Cerebellar nuclear complex (tissue), 1 donor: ENCODE results near the gene ZKSCAN2.
A peak's percentile ranks its signal among the peaks of the same experiment; 100 is the strongest.

Experiments
- DNase-seq, 2 experiments: peaks; one replicate each; lab custom pipeline; 2025; lab: John Stamatoyannopoulos, UW

ZKSCAN2 gene

DNA sequence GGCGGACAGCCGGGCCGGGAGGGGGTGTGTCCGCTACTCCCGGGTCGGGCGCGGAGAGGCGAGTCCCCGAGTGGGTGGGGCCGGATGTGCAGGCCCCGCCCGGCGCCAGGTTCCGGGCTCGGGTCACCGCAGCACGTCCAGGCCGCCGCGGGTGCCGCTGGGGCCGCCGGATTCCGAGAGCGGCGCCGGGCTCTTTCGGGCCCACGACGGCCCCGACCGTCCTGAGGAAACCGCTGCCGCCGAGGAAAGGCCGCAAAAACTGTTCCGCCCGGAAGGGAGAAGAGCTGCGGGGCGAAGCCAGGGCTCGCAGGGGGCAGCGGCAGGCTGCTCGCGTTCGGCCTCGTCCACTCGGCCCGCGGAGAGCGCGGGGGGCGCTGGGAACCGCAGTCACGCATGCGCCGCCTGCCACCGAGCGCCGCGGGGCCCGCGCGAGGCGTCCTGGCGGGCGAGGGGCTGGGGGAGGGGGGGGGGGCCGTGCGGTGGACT, at the start of gene ZKSCAN2:
Gene ZKSCAN2 (minus strand): TSS at position 376 of the 486 bp plus-strand sequence. CDS start 718 bp downstream, outside the sequence.
- DNase-seq = peak; percentile 29 to 72

GRCh38 chr16:25299792-25300590, 42.3 kb upstream of the ZKSCAN2 start:
- no peak for DNase-seq

DNA sequence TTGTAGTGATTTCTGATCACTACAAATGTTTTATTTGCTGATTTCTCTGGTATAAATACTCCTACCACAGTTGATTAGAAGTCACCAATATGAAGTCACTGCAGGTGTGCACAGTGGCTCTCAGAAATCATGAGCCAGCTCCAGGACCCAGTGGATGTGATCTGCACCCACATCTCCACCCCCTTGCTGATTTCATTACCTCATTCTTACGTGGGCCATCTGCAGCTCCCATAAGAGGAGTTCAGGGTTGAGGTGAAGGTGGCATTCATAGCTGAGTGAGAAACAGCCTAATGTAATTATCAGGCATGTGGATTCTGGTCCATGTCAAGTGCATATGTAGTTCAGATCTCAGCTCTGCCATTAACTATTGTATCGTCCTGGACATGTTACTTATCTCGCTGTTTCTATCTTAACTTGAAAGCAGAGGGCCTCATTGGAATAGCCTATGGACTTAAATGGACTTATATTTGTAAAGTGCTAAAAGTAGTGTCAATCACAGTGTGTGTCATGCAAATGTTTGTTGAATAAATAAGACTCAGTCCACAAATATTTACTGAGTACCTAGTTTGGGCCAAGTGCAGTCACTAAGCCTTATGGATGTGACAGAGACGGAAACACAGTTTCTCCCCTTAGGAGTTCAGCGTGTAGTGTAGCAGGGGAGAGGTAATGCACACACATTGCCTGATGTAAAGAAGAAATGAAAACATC, 40.7 kb upstream of the ZKSCAN2 start:
- DNase-seq = no peak

DNA sequence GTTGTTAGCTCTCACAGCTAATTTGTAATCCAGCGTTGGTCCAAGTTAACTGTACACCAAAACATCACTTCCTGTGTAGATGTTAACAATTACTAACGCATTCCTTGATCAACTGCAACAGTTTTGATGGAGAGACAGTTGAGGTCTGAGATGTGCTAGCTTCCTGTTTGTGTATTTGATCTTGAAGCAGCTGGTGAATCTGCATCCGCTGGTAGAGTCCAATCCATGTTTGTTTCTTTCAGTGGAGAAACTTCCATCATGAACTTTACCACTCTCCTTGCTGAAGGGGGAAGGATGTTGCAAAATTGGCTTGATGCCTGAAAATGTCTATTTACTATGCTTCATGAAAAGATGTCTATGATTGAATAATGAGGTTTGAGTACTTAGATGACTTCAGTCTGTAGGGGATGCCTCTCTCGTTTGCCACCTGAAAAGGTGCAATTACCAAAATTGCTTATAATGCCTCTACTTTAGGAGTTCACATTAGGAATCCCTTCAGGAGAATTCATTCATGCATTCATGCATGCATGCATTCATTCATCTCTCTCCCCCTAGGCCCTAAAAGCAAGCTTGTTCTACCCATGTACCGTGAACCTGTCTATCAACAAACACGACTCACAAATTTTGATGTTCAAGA, 39.6 kb upstream of the ZKSCAN2 start:
- DNase-seq = no peak

GRCh38 chr16:25291580-25291979, 33.9 kb upstream of the ZKSCAN2 start:
- no peak for DNase-seq

- no peak for DNase-seq
Observed at GRCh38 chr16:25289466-25289865, 31.8 kb upstream of the ZKSCAN2 start.

- DNase-seq = no peak
Observed at GRCh38 chr16:25279491-25279890, 21.8 kb upstream of the ZKSCAN2 start.

GRCh38 chr16:25271421-25271820, 13.8 kb upstream of the ZKSCAN2 start:
- no peak for DNase-seq

- DNase-seq = no peak
Observed at GRCh38 chr16:25270577-25270976, 12.9 kb upstream of the ZKSCAN2 start.

DNA sequence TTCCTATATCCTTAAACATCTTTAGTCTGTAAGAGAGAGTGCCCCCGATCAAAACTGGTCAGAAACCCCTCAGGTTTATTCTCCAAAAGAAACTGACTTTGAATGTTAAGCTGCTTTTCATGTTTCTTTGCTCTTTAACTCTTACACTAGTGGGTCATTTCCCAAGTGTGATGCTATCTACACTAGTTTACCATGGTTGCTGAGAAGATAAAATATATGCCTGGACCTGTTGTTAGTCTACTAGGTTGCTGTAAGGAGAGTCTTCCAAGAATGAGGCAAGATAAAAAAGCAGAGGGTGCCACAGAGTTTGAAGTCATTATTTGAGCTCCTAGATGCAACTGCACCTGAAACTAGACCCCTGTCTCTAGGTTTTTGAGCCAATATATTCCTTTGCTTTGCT, 12.2 kb upstream of the ZKSCAN2 start:
- no peak for DNase-seq

GRCh38 chr16:25265968-25266367, 8.3 kb upstream of the ZKSCAN2 start:
- no peak for DNase-seq

- no peak for DNase-seq
Observed at GRCh38 chr16:25264597-25264996, 7.0 kb upstream of the ZKSCAN2 start.

GRCh38 chr16:25260416-25260815, 2.8 kb upstream of the ZKSCAN2 start:
- no peak for DNase-seq

DNA sequence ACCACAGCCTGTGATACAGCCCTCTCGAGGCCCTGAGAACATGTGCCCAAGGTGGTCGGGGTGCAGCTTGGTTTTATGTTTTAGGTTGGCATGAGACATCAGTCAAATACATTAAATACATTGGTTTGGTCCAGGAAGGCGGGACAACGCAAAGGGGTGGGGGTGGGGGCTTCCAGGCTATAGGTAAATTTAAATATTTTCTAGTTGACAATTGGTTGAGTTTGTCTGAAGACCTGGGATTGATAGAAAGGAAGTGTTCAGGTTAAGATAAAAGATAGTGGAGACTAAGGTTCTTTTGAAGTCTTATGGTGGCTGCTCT, 1.2 kb upstream of the ZKSCAN2 start:
- no peak for DNase-seq

DNA sequence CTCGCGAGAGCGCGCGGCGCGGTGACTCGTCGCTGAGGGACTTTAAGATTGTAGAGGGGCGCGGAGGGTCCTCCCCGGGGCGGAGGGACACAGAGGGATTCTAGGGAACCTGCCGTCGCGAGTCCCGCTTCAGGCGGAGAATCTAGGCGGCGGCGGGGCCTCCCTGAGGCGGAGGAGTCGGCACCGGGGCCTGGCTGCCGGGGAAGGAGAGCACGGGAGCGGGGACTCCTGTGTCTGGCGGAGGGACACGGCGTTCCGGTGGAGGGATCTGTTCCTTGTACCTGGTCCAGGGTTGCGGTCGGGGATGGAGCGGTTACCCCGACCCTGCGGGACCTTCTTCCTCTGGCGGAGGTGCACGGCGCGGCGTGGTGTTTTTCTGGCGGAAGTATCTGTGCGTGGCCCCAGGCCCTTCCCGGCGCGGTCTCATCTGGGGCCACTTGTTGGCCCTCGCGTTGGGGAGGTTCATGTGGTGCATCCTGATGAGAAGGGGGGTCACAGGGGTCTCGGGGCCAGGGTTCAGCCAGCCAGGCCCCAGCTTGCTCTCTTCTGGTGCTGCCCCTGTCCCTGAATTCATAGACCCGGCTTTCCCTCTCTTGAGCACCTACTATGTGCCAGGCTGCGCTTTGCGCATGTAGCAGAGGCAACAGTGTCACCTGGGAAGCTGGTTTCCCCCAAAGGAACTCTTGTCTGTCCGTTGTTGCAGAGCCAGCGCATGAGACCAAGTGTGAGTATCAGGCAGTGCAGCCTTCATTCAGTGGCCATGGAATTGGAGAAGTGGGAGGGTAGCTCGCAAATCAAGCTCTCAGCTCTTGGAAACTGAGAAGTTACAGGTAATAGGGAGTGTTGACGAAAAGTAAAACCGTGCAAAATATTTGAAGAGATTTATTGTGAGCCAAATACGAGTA, 563 bp upstream of the ZKSCAN2 start:
- DNase-seq = peak in 1 of 2 experiments; percentile 51

GRCh38 chr16:25256695-25257469, 763 bp downstream of the ZKSCAN2 start:
- DNase-seq = no peak

GRCh38 chr16:25253322-25253721, 4.3 kb downstream of the ZKSCAN2 start:
- DNase-seq = no peak

- no peak for DNase-seq
Observed at GRCh38 chr16:25250467-25250866, 7.2 kb downstream of the ZKSCAN2 start.

DNA sequence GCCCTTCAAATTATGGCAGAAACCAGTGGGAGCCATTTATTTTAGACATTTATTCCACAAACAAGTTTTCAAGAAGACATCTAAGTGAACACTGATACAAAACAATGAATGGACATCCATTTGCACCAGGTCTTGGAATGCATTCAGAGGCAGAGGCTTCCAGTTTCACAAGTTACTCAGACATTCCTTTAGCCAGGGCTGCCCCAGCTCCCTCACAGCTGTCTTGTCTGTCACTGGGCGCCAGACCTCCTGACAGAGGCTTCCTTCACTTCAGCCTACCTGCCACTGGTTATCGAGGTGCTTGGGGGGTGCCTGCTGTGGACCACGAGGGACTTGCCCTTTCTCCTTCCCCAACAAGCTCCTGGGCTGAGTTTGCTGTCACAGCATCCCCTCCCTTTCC, 21.7 kb downstream of the ZKSCAN2 start:
- DNase-seq = no peak

- no peak for DNase-seq
Observed at GRCh38 chr16:25228372-25228771, 29.3 kb downstream of the ZKSCAN2 start.

- no peak for DNase-seq
Observed at GRCh38 chr16:25224731-25225319, 32.8 kb downstream of the ZKSCAN2 start.
